ENCODE data around the gene C20orf202. TPM values are rescaled to one million over a fixed set of nuclear protein-coding genes. Genes with fewer than 3 reads are reported as not detected.

Gene C20orf202
- total RNA-seq, 4 donors from 2014 or later: 1.1 TPM; not detected in 3

DNA sequence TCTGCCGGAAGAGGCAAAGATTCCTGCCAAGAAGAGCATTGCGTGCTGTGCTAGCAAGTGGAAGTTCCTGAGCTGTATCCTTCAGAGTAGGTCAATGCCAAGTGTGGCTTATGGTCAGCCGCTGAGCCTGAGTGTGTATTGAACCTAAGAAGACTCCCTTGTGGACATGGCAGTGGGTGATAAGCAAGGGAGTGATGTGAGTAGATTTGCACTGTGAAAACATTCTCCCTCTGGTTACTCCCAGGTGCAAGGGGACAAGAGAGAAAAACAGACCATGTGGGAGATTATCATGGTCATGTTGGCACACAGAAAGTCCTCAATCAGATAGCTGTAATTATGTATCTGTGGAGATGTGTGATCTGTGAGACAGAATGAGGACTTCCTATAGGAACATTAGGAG, 12.4 kb upstream of the C20orf202 start:
- 70 to 76% methylated on average over 2 to 3 of the region's 3 CpGs for WGBS, 2 donors
- H3K36me3 ChIP-seq: no peaks in the 10 kb centered on the region
- peaks cover 0 to 6% (median 3%) of the 10 kb centered on the region in 3 donors for H3K4me1 ChIP-seq
- TF ChIP-seq, protein P1, sequence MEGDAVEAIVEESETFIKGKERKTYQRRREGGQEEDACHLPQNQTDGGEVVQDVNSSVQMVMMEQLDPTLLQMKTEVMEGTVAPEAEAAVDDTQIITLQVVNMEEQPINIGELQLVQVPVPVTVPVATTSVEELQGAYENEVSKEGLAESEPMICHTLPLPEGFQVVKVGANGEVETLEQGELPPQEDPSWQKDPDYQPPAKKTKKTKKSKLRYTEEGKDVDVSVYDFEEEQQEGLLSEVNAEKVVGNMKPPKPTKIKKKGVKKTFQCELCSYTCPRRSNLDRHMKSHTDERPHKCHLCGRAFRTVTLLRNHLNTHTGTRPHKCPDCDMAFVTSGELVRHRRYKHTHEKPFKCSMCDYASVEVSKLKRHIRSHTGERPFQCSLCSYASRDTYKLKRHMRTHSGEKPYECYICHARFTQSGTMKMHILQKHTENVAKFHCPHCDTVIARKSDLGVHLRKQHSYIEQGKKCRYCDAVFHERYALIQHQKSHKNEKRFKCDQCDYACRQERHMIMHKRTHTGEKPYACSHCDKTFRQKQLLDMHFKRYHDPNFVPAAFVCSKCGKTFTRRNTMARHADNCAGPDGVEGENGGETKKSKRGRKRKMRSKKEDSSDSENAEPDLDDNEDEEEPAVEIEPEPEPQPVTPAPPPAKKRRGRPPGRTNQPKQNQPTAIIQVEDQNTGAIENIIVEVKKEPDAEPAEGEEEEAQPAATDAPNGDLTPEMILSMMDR (IDR thresholded peaks at IDR 0.05): no peak
- TF ChIP-seq POLR2A (IDR thresholded peaks at IDR 0.05): no peak
- intact Hi-C loops (cut with DNase I): no loop called here
- DNase-seq: no peak
- H3K27me3 ChIP-seq: peaks cover 0 to 28% (median 0%) of the 10 kb centered on the region in 4 donors
- H3K9me3 ChIP-seq: no peaks in the 10 kb centered on the region
- no peak overlapping the region for H3K4me3 ChIP-seq
- H3K27ac ChIP-seq: no peak overlapping the region

DNA sequence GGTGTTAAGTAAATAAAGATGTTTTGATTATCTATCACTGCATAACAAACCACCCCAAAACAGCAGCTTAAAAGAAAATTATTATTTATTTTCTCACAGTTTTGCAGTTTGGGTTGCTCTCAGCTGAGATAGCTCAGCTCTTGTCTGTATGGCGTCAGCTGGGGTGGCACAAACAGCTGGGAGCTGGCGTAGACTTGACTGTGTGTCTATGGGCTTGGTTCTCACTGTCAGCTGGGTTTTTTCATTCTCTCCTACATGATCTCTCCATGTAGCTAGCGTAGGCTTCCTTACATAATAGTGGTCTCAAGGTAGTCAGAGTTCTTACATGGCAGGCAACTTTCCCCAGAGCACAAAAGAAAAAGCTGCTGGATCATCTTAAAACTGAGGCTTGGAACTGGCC, 12.0 kb upstream of the C20orf202 start:
- TF ChIP-seq, protein P1 (IDR thresholded peaks at IDR 0.05): no peak
- no peak for TF ChIP-seq POLR2A (IDR thresholded peaks at IDR 0.05)
- Histone ChIP-seq H3K27me3 (peaks cover 0 to 24% (median 0%) of the 10 kb centered on the region in 4 donors), H3K36me3 (no peaks in the 10 kb centered on the region), H3K9me3 (no peaks in the 10 kb centered on the region), H3K4me3 (no peak overlapping the region), H3K4me1 (peaks cover 0 to 1% (median 0%) of the 10 kb centered on the region in 3 donors), H3K27ac (no peak overlapping the region)
- DNase-seq: no peak
- intact Hi-C loops (cut with DNase I): no loop called here
- WGBS, 2 donors: 52 to 57% methylated on average over 3 of the region's 3 CpGs

- intact Hi-C loops (cut with DNase I): no loop called here
- Histone ChIP-seq H3K4me3 (no peak overlapping the region), H3K27me3 (peaks cover 0 to 6% (median 0%) of the 10 kb centered on the region in 4 donors), H3K9me3 (no peaks in the 10 kb centered on the region), H3K36me3 (no peaks in the 10 kb centered on the region), H3K4me1 (peaks cover 0 to 6% (median 0%) of the 10 kb centered on the region in 3 donors), H3K27ac (no peak overlapping the region)
- no peak for DNase-seq
- TF ChIP-seq, protein P1 (IDR thresholded peaks at IDR 0.05): no peak
- TF ChIP-seq POLR2A (IDR thresholded peaks at IDR 0.05): no peak
- 89 to 92% methylated on average over 1 of the region's 1 CpG for WGBS, 2 donors
Measured at GRCh38 chr20:1195226-1195625, 8.0 kb upstream of the C20orf202 start.

DNA sequence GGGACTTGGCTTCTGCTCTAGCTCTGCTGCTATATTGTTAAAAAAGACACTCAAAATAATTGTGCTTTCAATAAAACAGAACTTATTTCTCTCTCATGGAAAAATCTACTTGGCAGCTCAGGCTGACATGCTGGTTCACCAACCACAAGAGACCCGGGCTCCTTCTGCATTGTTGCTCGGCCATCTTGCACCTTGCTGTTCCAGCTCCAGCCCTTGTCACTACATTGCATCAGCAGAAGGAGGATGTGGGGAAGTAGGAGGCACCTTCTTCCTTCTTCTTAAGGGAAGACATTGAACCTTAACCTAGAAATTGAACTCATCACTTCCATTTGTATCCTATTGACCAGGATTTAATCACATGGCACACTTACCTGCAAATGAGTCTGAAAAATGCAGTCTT, 6.6 kb upstream of the C20orf202 start:
- peaks cover 0 to 6% (median 0%) of the 10 kb centered on the region in 3 donors for H3K4me1 ChIP-seq
- 68 to 83% methylated on average over 2 of the region's 2 CpGs for WGBS, 2 donors
- no peak for DNase-seq
- TF ChIP-seq POLR2A (IDR thresholded peaks at IDR 0.05): no peak
- TF ChIP-seq, protein P1 (IDR thresholded peaks at IDR 0.05): no peak
- H3K36me3 ChIP-seq: no peaks in the 10 kb centered on the region
- H3K27ac ChIP-seq: no peak overlapping the region
- intact Hi-C loops (cut with DNase I): no loop called here
- no peaks in the 10 kb centered on the region for H3K9me3 ChIP-seq
- peaks cover 0 to 5% (median 0%) of the 10 kb centered on the region in 4 donors for H3K27me3 ChIP-seq
- H3K4me3 ChIP-seq: no peak overlapping the region

DNA sequence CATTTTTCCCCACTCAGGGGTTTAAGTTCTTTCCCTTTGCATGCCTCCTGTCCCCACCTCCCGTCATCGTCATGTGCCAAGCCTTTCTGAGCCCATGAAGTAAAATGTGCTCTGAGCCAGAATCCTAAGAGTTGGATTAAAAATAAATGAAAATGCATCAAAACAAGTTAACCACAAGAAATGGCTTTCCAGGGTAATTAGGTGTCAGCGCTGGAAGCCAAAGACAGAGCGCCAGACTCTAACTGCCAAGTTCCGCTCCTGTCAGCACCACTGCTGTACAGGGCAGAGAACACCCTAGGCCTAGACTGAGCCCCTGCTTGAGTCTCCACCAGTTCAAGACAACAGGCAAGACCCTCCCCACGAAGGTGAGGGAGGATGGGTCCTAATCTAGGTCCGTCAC, 5.5 kb upstream of the C20orf202 start:
- Histone ChIP-seq H3K27me3 (peaks cover 0 to 5% (median 0%) of the 10 kb centered on the region in 4 donors), H3K27ac (no peak overlapping the region), H3K4me3 (no peak overlapping the region), H3K9me3 (no peaks in the 10 kb centered on the region), H3K4me1 (peaks cover 0 to 9% (median 0%) of the 10 kb centered on the region in 3 donors), H3K36me3 (no peaks in the 10 kb centered on the region)
- no peak for TF ChIP-seq POLR2A (IDR thresholded peaks at IDR 0.05)
- TF ChIP-seq, protein P1 (IDR thresholded peaks at IDR 0.05): no peak
- DNase-seq: no peak
- 78 to 82% methylated on average over 7 of the region's 7 CpGs for WGBS, 2 donors
- intact Hi-C loops (cut with DNase I): no loop called here
